GM18867 (cell line): ENCODE data around the gene FBXO24.

Source experiments
- ATAC-seq: cut with Tn5 transposase; IDR thresholded peaks from one replicate; pipeline ENCODE4 v1.9.1; 2021; ENCODE audit warnings: mild to moderate bottlenecking, moderate library complexity; ENCODE audit not compliant: unreplicated experiment

The FBXO24 gene

GRCh38 chr7:100620239-100620638 is 34.1 kb downstream of the FBXO24 start:
- ATAC-seq = no peak

- ATAC-seq = no peak
Measured at GRCh38 chr7:100620804-100621203, 34.7 kb downstream of the FBXO24 start.

- no peak for ATAC-seq
Measured at GRCh38 chr7:100621554-100621953, 35.4 kb downstream of the FBXO24 start.

- ATAC-seq = no peak
Measured at GRCh38 chr7:100623951-100624824, 38.1 kb downstream of the FBXO24 start.

- no peak for ATAC-seq
Measured at GRCh38 chr7:100626055-100626454, 39.9 kb downstream of the FBXO24 start.

- ATAC-seq = peak; percentile 85
Measured at GRCh38 chr7:100626530-100627237, 40.6 kb downstream of the FBXO24 start.

- ATAC-seq = no peak
Measured at GRCh38 chr7:100627238-100627549, 41.1 kb downstream of the FBXO24 start.

- no peak for ATAC-seq
Measured at GRCh38 chr7:100629117-100629716, 43.1 kb downstream of the FBXO24 start.

GRCh38 chr7:100630066-100630465 is 43.9 kb downstream of the FBXO24 start:
- ATAC-seq = no peak

GRCh38 chr7:100632951-100633717 is 47.0 kb downstream of the FBXO24 start:
- peak; percentile 58 for ATAC-seq

- ATAC-seq = no peak
Measured at GRCh38 chr7:100639995-100640516, 53.9 kb downstream of the FBXO24 start.

GRCh38 chr7:100640517-100641440 is 54.7 kb downstream of the FBXO24 start:
- no peak for ATAC-seq

- ATAC-seq = no peak
Measured at GRCh38 chr7:100641463-100641859, 55.3 kb downstream of the FBXO24 start, which contains the start of gene TFR2. Gene TFR2 (minus strand): TSS chr7:100641552. CDS start chr7:100641509, 43 bp downstream.

- ATAC-seq = no peak
Measured at GRCh38 chr7:100641860-100642533, 55.9 kb downstream of the FBXO24 start.

- ATAC-seq = peak; percentile 74
Measured at GRCh38 chr7:100642534-100642907, 56.4 kb downstream of the FBXO24 start.

GRCh38 chr7:100649826-100650565 is 63.9 kb downstream of the FBXO24 start:
- ATAC-seq = no peak
